Neural cell (in vitro differentiated cells): ENCODE data around the gene FRMD4A. TPM values are rescaled to one million over a fixed set of nuclear protein-coding genes. Genes with fewer than 3 reads are reported as not detected.

Source experiments
- H2AFZ ChIP-seq: fragments of 200-600, 300-800 bp; sonication (generic), shearing (Covaris generic); 2 replicates; pipeline ENCODE4 v1.6.0; 2014; ENCODE audit warnings: low read depth, mild to moderate bottlenecking, antibody characterized with exemption, low read length, moderate library complexity
- H3F3A ChIP-seq: fragments of 200-600 bp; shearing (Covaris generic); 2 replicates; pipeline ENCODE4 v1.6.1; 2016; ENCODE audit warnings: mild to moderate bottlenecking, moderate library complexity, mixed read lengths, antibody characterized with exemption, low read length; ENCODE audit not compliant: insufficient read depth, poor library complexity, severe bottlenecking
- H3K27ac ChIP-seq: fragments of 200-600, 300-800 bp; sonication (generic), shearing (Covaris generic); 2 replicates; pipeline ENCODE4 v1.5.1; 2014; ENCODE audit warnings: mild to moderate bottlenecking, low read length, moderate library complexity
- H3K27me3 ChIP-seq: fragments of 300-800, 200-600 bp; sonication (generic), shearing (Covaris generic); 2 replicates; pipeline ENCODE4 v1.6.0; 2014; ENCODE audit warnings: mild to moderate bottlenecking, low read depth, low read length, moderate library complexity; ENCODE audit not compliant: insufficient read depth
- H3K36me3 ChIP-seq: fragments of 300-800, 200-600 bp; sonication (generic), shearing (Covaris generic); 2 replicates; pipeline ENCODE4 v1.5.1; 2014; ENCODE audit warnings: mild to moderate bottlenecking, antibody characterized with exemption, low read length, moderate library complexity; ENCODE audit not compliant: insufficient read depth
- H3K4me2 ChIP-seq: fragments of 300-800, 200-600 bp; sonication (generic), shearing (Covaris generic); 2 replicates; pipeline ENCODE4 v1.6.0; 2014; ENCODE audit warnings: mild to moderate bottlenecking, low read length
- H3K4me3 ChIP-seq: fragments of 300-800, 200-600 bp; sonication (generic), shearing (Covaris generic); 2 replicates; pipeline ENCODE4 v1.5.1; 2014; ENCODE audit warnings: mild to moderate bottlenecking, low read length, moderate library complexity
- H3K79me2 ChIP-seq: fragments of 200-600 bp; shearing (Covaris generic); replicated peaks from 2 replicates; pipeline ENCODE4 v1.6.0; 2014; ENCODE audit warnings: mild to moderate bottlenecking, low read length, moderate library complexity; ENCODE audit not compliant: insufficient read depth
- H3K9ac ChIP-seq: fragments of 300-800, 200-600 bp; sonication (generic), shearing (Covaris generic); 2 replicates; pipeline ENCODE4 v1.6.1; 2016; ENCODE audit warnings: mild to moderate bottlenecking, low read length, mixed read lengths
- H3K9me2 ChIP-seq: fragments of 200-600 bp; shearing (Covaris generic); 2 replicates; pipeline ENCODE4 v1.6.1; 2016; ENCODE audit warnings: mild to moderate bottlenecking, low read length, mixed read lengths; ENCODE audit not compliant: insufficient read depth
- H3K9me3 ChIP-seq: fragments of 200-600, 300-800 bp; sonication (generic), shearing (Covaris generic); 2 replicates; pipeline ENCODE4 v1.6.1; 2016; ENCODE audit warnings: mild to moderate bottlenecking, mixed run types, low read length, moderate library complexity, mixed read lengths
- H4K20me1 ChIP-seq: fragments of 200-600 bp; shearing (Covaris generic); 2 replicates; pipeline ENCODE4 v1.6.1; 2016; ENCODE audit warnings: mild to moderate bottlenecking, mixed run types; ENCODE audit not compliant: insufficient read depth
- CTCF ChIP-seq: fragments of 450-650 bp; IDR thresholded peaks from 2 replicates; pipeline ENCODE4 v1.5.1; 2014; ENCODE audit warnings: antibody characterized with exemption, mild to moderate bottlenecking, moderate library complexity; ENCODE audit not compliant: poor library complexity, severe bottlenecking
- EP300 ChIP-seq: fragments of 450-650 bp; conservative IDR thresholded peaks from 2 replicates; pipeline ENCODE4 v1.6.1; 2014; ENCODE audit warnings: antibody characterized with exemption, mild to moderate bottlenecking, moderate library complexity; ENCODE audit not compliant: poor library complexity, severe bottlenecking
- EZH2 ChIP-seq: fragments of 200-600, 300-800 bp; shearing (Covaris generic), sonication (generic); IDR thresholded peaks from 2 replicates; pipeline ENCODE4 v1.6.1; 2014; ENCODE audit warnings: antibody characterized with exemption, low read length, borderline replicate concordance, mild to moderate bottlenecking; ENCODE audit not compliant: insufficient read depth, poor library complexity, severe bottlenecking
- MXI1 ChIP-seq: fragments of 450-650 bp; conservative IDR thresholded peaks from 2 replicates; pipeline ENCODE4 v1.6.1; 2014; ENCODE audit warnings: antibody characterized with exemption, mild to moderate bottlenecking; ENCODE audit not compliant: poor library complexity, severe bottlenecking
- POLR2AphosphoS5 ChIP-seq: IDR thresholded peaks from 2 replicates; pipeline ENCODE4 v1.6.1; 2012
- RAD21 ChIP-seq: fragments of 450-650 bp; conservative IDR thresholded peaks from 2 replicates; pipeline ENCODE4 v1.6.1; 2014; ENCODE audit warnings: antibody characterized with exemption, mild to moderate bottlenecking, moderate library complexity
- REST ChIP-seq: IDR thresholded peaks from 2 replicates; pipeline ENCODE4 v1.6.1; 2012; ENCODE audit warnings: borderline replicate concordance
- SMC3 ChIP-seq: fragments of 450-650 bp; conservative IDR thresholded peaks from 2 replicates; pipeline ENCODE4 v1.6.1; 2014; ENCODE audit warnings: antibody characterized with exemption, mild to moderate bottlenecking, moderate library complexity; ENCODE audit not compliant: poor library complexity
- TAF1 ChIP-seq: IDR thresholded peaks from 2 replicates; pipeline ENCODE4 v1.6.1; 2012; ENCODE audit warnings: low read depth
- polyA plus RNA-seq: library from polyadenylated mRNA; depleted of rRNA; stranded (reverse); fragments of >200 nt; gene quantifications from 2 replicates; pipeline ENCODE4 v1.2.3, GENCODE V29; 2014

FRMD4A gene
- polyA plus RNA-seq, 1 donor from 2014 or later, result 36.5 TPM

GRCh38 chr10:14365266-14365665 is 34.5 kb upstream of the FRMD4A start:
- no peaks in the 10 kb centered on the region for H3K36me3 ChIP-seq
- H3K4me3 ChIP-seq, result no peak overlapping the region
- H3K79me2 ChIP-seq, result no peaks in the 10 kb centered on the region
- TF ChIP-seq MXI1 (no peak), CTCF (no peak), SMC3 (no peak), POLR2AphosphoS5 (no peak), EZH2 (no peak), RAD21 (no peak), REST (no peak), TAF1 (no peak), EP300 (no peak)
- H2AFZ ChIP-seq, result no peak overlapping the region
- H3K27ac ChIP-seq, result no peak overlapping the region
- no peaks in the 10 kb centered on the region for H3F3A ChIP-seq
- H3K9me3 ChIP-seq, result no peaks in the 10 kb centered on the region
- H3K4me2 ChIP-seq, result no peak overlapping the region
- H3K9ac ChIP-seq, result no peak overlapping the region
- H3K27me3 ChIP-seq, result no peaks in the 10 kb centered on the region
- no peaks in the 10 kb centered on the region for H3K9me2 ChIP-seq
- H4K20me1 ChIP-seq, result no peaks in the 10 kb centered on the region

- H3F3A ChIP-seq, result no peaks in the 10 kb centered on the region
- no peaks in the 10 kb centered on the region for H4K20me1 ChIP-seq
- H3K27me3 ChIP-seq, result no peaks in the 10 kb centered on the region
- H3K27ac ChIP-seq, result no peak overlapping the region
- no peak for TF ChIP-seq EZH2
- H3K36me3 ChIP-seq, result no peaks in the 10 kb centered on the region
- H3K9ac ChIP-seq, result no peak overlapping the region
- no peak overlapping the region for H3K4me3 ChIP-seq
- no peaks in the 10 kb centered on the region for H3K9me2 ChIP-seq
- no peak overlapping the region for H3K4me2 ChIP-seq
- H3K9me3 ChIP-seq, result no peaks in the 10 kb centered on the region
- H2AFZ ChIP-seq, result no peak overlapping the region
- no peaks in the 10 kb centered on the region for H3K79me2 ChIP-seq
Observed at GRCh38 chr10:14362104-14362503, 31.4 kb upstream of the FRMD4A start.

- Histone ChIP-seq H3K79me2 (no peaks in the 10 kb centered on the region), H2AFZ (no peak overlapping the region), H3K4me2 (no peak overlapping the region), H3K27me3 (no peaks in the 10 kb centered on the region), H3F3A (no peaks in the 10 kb centered on the region), H3K9ac (no peak overlapping the region), H3K9me3 (no peaks in the 10 kb centered on the region), H3K27ac (no peak overlapping the region), H3K9me2 (no peaks in the 10 kb centered on the region), H3K4me3 (no peak overlapping the region), H3K36me3 (no peaks in the 10 kb centered on the region), H4K20me1 (no peaks in the 10 kb centered on the region)
- TF ChIP-seq POLR2AphosphoS5 (no peak), EP300 (no peak), MXI1 (no peak), EZH2 (no peak), CTCF (no peak)
Observed at GRCh38 chr10:14360961-14361360, 30.2 kb upstream of the FRMD4A start.
